WI38 (cell line): ENCODE measurements around the gene TTLL13.

ENCODE experiments used
- H3K4me3 ChIP-seq: 2 replicates; pipeline ENCODE4 v1.5.1; 2011; ENCODE audit warnings: low read depth, mild to moderate bottlenecking, control low read depth, low read length
- TF ChIP-seq, protein P1 (sequence below): IDR thresholded peaks from 2 replicates; pipeline ENCODE4 v1.5.1; 2012; ENCODE audit warnings: low read depth, mild to moderate bottlenecking, control low read depth, low read length

TTLL13 gene

GRCh38 chr15:90225504-90226234 is 23.7 kb upstream of the TTLL13 start:
- H3K4me3 ChIP-seq, result no peak overlapping the region
- TF ChIP-seq, protein P1, sequence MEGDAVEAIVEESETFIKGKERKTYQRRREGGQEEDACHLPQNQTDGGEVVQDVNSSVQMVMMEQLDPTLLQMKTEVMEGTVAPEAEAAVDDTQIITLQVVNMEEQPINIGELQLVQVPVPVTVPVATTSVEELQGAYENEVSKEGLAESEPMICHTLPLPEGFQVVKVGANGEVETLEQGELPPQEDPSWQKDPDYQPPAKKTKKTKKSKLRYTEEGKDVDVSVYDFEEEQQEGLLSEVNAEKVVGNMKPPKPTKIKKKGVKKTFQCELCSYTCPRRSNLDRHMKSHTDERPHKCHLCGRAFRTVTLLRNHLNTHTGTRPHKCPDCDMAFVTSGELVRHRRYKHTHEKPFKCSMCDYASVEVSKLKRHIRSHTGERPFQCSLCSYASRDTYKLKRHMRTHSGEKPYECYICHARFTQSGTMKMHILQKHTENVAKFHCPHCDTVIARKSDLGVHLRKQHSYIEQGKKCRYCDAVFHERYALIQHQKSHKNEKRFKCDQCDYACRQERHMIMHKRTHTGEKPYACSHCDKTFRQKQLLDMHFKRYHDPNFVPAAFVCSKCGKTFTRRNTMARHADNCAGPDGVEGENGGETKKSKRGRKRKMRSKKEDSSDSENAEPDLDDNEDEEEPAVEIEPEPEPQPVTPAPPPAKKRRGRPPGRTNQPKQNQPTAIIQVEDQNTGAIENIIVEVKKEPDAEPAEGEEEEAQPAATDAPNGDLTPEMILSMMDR, result no peak

- no peak overlapping the region for H3K4me3 ChIP-seq
- TF ChIP-seq, protein P1, result no peak
Observed at GRCh38 chr15:90227336-90227735, 22.0 kb upstream of the TTLL13 start.

GRCh38 chr15:90227816-90228772 is 21.3 kb upstream of the TTLL13 start:
- TF ChIP-seq, protein P1, result no peak
- H3K4me3 ChIP-seq, result no peak overlapping the region

DNA sequence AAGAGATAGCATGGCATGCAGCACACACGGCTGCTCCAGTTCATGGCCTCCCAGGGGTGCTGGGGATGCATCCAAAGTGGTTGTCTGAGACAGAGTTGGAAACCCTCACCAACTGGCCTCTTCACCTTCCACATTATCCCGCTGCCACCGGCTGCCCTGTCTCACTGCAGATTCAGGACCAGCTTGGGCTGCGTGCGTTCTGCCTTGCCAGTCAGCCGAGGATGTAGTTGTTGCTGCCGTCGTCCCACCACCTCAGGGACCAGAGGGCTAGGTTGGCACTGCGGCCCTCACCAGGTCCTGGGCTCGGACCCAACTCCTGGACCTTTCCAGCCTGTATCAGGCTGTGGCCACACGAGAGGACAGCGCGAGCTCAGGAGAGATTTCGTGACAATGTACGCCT is 20.4 kb upstream of the TTLL13 start:
- TF ChIP-seq, protein P1, result no peak

DNA sequence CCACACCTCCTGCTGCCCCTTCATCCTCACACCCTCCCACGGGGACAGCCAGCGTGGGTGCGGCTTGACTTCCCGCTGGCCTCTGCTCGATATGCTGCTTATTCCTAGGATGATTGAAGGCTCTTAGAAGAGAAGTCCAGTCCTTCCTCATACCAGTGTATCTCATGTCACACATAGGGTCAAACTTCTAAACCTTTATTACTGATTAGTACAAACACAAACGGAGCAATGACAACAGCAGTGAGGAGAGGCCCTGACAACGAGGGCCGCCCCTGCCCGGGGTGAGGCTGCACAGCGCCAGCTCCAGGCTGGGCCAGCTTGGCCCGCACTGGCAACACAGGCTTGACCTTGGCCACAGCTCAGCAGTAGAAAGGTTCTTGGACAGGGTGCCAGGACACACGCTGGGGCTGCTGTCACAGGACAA is 19.3 kb upstream of the TTLL13 start:
- H3K4me3 ChIP-seq, result no peak overlapping the region
- TF ChIP-seq, protein P1, result no peak

More for the DNA sequence above, 20.4 kb upstream of the TTLL13 start:
- no peak overlapping the region for H3K4me3 ChIP-seq

- TF ChIP-seq, protein P1, result no peak
- H3K4me3 ChIP-seq, result no peak overlapping the region
Observed at GRCh38 chr15:90230610-90231009, 18.7 kb upstream of the TTLL13 start.
